H1 (cell line): ENCODE data around the gene MAPRE2. TPM values are rescaled to one million over a fixed set of nuclear protein-coding genes. Genes with fewer than 3 reads are reported as not detected.

ENCODE experiments used
- CTCF ChIA-PET: fragments of 300-600 bp; sonication (Branson Sonifier 250); formaldehyde crosslinking; loops from one replicate; lab custom pipeline; 2021; ENCODE audit not compliant: partially characterized antibody; lab: Charles Lee
- POLR2A ChIA-PET: fragments of 300-600 bp; sonication (Branson Sonifier 250); formaldehyde crosslinking; loops from one replicate; lab custom pipeline; 2021; ENCODE audit warnings: inconsistent platforms; ENCODE audit not compliant: partially characterized antibody; lab: Charles Lee
- DNase-seq, 2 experiments: peaks; one replicate each; pipeline versions ENCODE4 v3.0.0 to v3.0.0-alpha.2; 2010 to 2022; ENCODE audit warnings: low spot score in 2 of 2, low read depth in 1 of 2, mixed read lengths in 1 of 2
- FAIRE-seq: peaks from 2 replicates; lab custom pipeline; 2011; peaks lifted over from hg19 to GRCh38; lab: Jason Lieb, UNC
- H2AFZ ChIP-seq: 2 replicates; pipeline ENCODE4 v1.8.1; 2012; ENCODE audit warnings: low read length, inconsistent platforms
- H2AK5ac ChIP-seq: 2 replicates; pipeline ENCODE4 v1.6.1; 2013; ENCODE audit warnings: low read depth, low read length
- H2BK120ac ChIP-seq: replicated peaks from 2 replicates; pipeline ENCODE3; 2013; ENCODE audit warnings: low read depth, low read length, inconsistent platforms
- H2BK12ac ChIP-seq: 2 replicates; pipeline ENCODE4 v1.6.1; 2013; ENCODE audit warnings: low read depth, low read length
- H2BK15ac ChIP-seq: 2 replicates; pipeline ENCODE4 v1.6.1; 2013; ENCODE audit warnings: low read length
- H2BK20ac ChIP-seq: 2 replicates; pipeline ENCODE4 v1.6.1; 2013; ENCODE audit warnings: low read length
- H2BK5ac ChIP-seq: 2 replicates; pipeline ENCODE4 v1.6.1; 2013; ENCODE audit warnings: low read depth, low read length
- H3K14ac ChIP-seq: 2 replicates; pipeline ENCODE4 v1.6.1; 2013; ENCODE audit warnings: inconsistent platforms; ENCODE audit not compliant: insufficient read length
- H3K18ac ChIP-seq: 2 replicates; pipeline ENCODE4 v1.6.1; 2013; ENCODE audit warnings: low read length; ENCODE audit errors: extremely low read depth
- H3K23ac ChIP-seq: 2 replicates; pipeline ENCODE4 v1.6.1; 2013; ENCODE audit warnings: inconsistent platforms; ENCODE audit not compliant: insufficient read length
- H3K23me2 ChIP-seq: 2 replicates; pipeline ENCODE4 v1.6.1; 2013; ENCODE audit warnings: low read depth, low read length
- H3K27ac ChIP-seq: 2 replicates; pipeline ENCODE4 v1.6.1; 2011; ENCODE audit warnings: low read depth, low read length, inconsistent platforms
- H3K27me3 ChIP-seq, 4 experiments: replicated peaks in 1 of 4; 1 replicate in 1 of 4; 2 replicates in 3 of 4; pipeline versions ENCODE4 v1.6.1 to v1.8.1; 2011 to 2013; ENCODE audit warnings: low read length in 3 of 4, mild to moderate bottlenecking in 3 of 4, inconsistent platforms in 2 of 4, mixed read lengths in 2 of 4, moderate library complexity in 1 of 4; ENCODE audit not compliant: control insufficient read depth in 3 of 4, insufficient read depth in 3 of 4; ENCODE audit errors: extremely low read depth in 1 of 4
- H3K36me3 ChIP-seq, 4 experiments: 2 replicates each; pipeline versions ENCODE4 v1.6.1 to v1.8.1; 2011 to 2013; ENCODE audit warnings: mild to moderate bottlenecking in 4 of 4, low read length in 3 of 4, moderate library complexity in 2 of 4, control low read depth in 1 of 4, inconsistent platforms in 1 of 4; ENCODE audit not compliant: insufficient read depth in 4 of 4, control insufficient read depth in 2 of 4
- H3K4ac ChIP-seq: replicated peaks from 2 replicates; pipeline ENCODE3; 2013; ENCODE audit warnings: low read length, low read depth, mixed read lengths, inconsistent platforms; ENCODE audit not compliant: insufficient read length
- H3K4me1 ChIP-seq, 4 experiments: replicated peaks in 1 of 4; 1 replicate in 1 of 4; 2 replicates in 3 of 4; pipeline versions ENCODE4 v1.6.1 to v1.8.1; 2011 to 2013; ENCODE audit warnings: low read length in 3 of 4, inconsistent platforms in 2 of 4, mixed read lengths in 1 of 4; ENCODE audit not compliant: insufficient read depth in 4 of 4, control insufficient read depth in 3 of 4
- H3K4me2 ChIP-seq, 2 experiments: 2 replicates each; pipeline versions ENCODE4 v1.6.1 to v1.8.1; 2011 to 2013; ENCODE audit warnings: low read depth in 2 of 2, low read length in 2 of 2, control low read depth in 1 of 2, inconsistent platforms in 1 of 2, mild to moderate bottlenecking in 1 of 2; ENCODE audit not compliant: insufficient read depth in 1 of 2
- H3K4me3 ChIP-seq, 4 experiments: fragments of 200-600, 300-600 bp in 1 of 4; sonication (generic), shearing (Covaris generic), sonication (Bioruptor Twin) in 1 of 4; 2 replicates each; pipeline versions ENCODE4 v1.5.1 to v1.8.1; 2011 to 2016; ENCODE audit warnings: low read length in 4 of 4, low read depth in 3 of 4, control low read depth in 2 of 4, inconsistent platforms in 2 of 4, mild to moderate bottlenecking in 2 of 4, mixed read lengths in 1 of 4, moderate library complexity in 1 of 4; ENCODE audit not compliant: insufficient read depth in 2 of 4; ENCODE audit errors: extremely low read depth in 1 of 4
- H3K56ac ChIP-seq: replicated peaks from 2 replicates; pipeline ENCODE3; 2013; ENCODE audit warnings: low read depth, mild to moderate bottlenecking, mixed read lengths, low read length, inconsistent platforms; ENCODE audit not compliant: insufficient read length
- H3K79me1 ChIP-seq: 2 replicates; pipeline ENCODE4 v1.6.1; 2013; ENCODE audit warnings: low read depth, low read length, control low read depth
- H3K79me2 ChIP-seq, 2 experiments: 2 replicates each; pipeline versions ENCODE4 v1.6.1 to v1.8.1; 2012 to 2013; ENCODE audit warnings: low read length in 2 of 2, mild to moderate bottlenecking in 2 of 2, inconsistent platforms in 1 of 2; ENCODE audit not compliant: insufficient read depth in 2 of 2, control insufficient read depth in 1 of 2
- H3K9ac ChIP-seq, 4 experiments: replicated peaks in 1 of 4; 1 replicate in 1 of 4; 2 replicates in 3 of 4; pipeline versions ENCODE4 v1.6.1 to v1.8.1; 2011 to 2013; ENCODE audit warnings: low read depth in 3 of 4, low read length in 3 of 4, control low read depth in 2 of 4, mild to moderate bottlenecking in 2 of 4, moderate library complexity in 2 of 4, inconsistent platforms in 1 of 4; ENCODE audit errors: extremely low read depth in 1 of 4
- H3K9me3 ChIP-seq, 2 experiments: 2 replicates each; pipeline versions ENCODE4 v1.6.1 to v1.8.1; 2012 to 2013; ENCODE audit warnings: mild to moderate bottlenecking in 2 of 2, moderate library complexity in 2 of 2, control low read depth in 1 of 2, inconsistent platforms in 1 of 2, low read depth in 1 of 2, low read length in 1 of 2, mixed read lengths in 1 of 2; ENCODE audit not compliant: insufficient read depth in 2 of 2
- H4K20me1 ChIP-seq, 2 experiments: replicated peaks in 1 of 2; 2 replicates each; pipeline versions ENCODE3 to v1.8.1; 2011 to 2013; ENCODE audit warnings: inconsistent platforms in 2 of 2, low read length in 2 of 2, mild to moderate bottlenecking in 1 of 2; ENCODE audit not compliant: insufficient read depth in 2 of 2, control insufficient read depth in 1 of 2
- H4K5ac ChIP-seq: 2 replicates; pipeline ENCODE4 v1.6.1; 2013; ENCODE audit warnings: low read length, low read depth, mixed read lengths, inconsistent platforms; ENCODE audit not compliant: insufficient read length
- H4K8ac ChIP-seq: 2 replicates; pipeline ENCODE4 v1.8.0; 2013; ENCODE audit warnings: mild to moderate bottlenecking, moderate library complexity, low read length, inconsistent platforms; ENCODE audit not compliant: insufficient read depth; ENCODE audit errors: extremely low read depth
- H4K91ac ChIP-seq: replicated peaks from 2 replicates; pipeline ENCODE3; 2013; ENCODE audit warnings: low read length, mixed read lengths, inconsistent platforms; ENCODE audit not compliant: insufficient read length
- KDM5A ChIP-seq: fragments of 200-600 bp; IDR thresholded peaks from 2 replicates; pipeline ENCODE4 v1.7.1; 2012; ENCODE audit warnings: mild to moderate bottlenecking, low read length, inconsistent platforms, mixed read lengths
- YY1 ChIP-seq: IDR thresholded peaks from 2 replicates; pipeline ENCODE4 v1.6.1; 2011; ENCODE audit warnings: low read depth, mild to moderate bottlenecking, low read length
- WGBS, 2 experiments: shearing (Covaris generic) in 1 of 2; methylation state at CpG; one replicate each; pipeline versions ENCODE4 v1.1.6 to v1.1.7; 2013 to 2015; ENCODE audit warnings: low lambda C conversion rate in 2 of 2, mixed read lengths in 2 of 2, inconsistent platforms in 1 of 2, low coverage in 1 of 2, missing lambda C conversion rate in 1 of 2; ENCODE audit not compliant: insufficient replicate concordance in 2 of 2, insufficient coverage in 1 of 2, insufficient read length in 1 of 2; ENCODE audit errors: extremely low coverage in 1 of 2, missing lambda C conversion rate in 1 of 2; 5-methylcytosine and 5-hydroxymethylcytosine counted together
- polyA plus RNA-seq, 7 experiments: library from polyadenylated mRNA; depleted of rRNA in 3 of 7; stranded (reverse) in 5 of 7; unstranded in 2 of 7; fragments of >200 nt in 5 of 7; fragments of 200-250 nt in 2 of 7; gene quantifications; 1 replicate in 5 of 7; 2 replicates in 1 of 7; 4 replicates in 1 of 7; pipeline versions ENCODE4 v1.2.1 to v1.2.3, GENCODE V29; 2011 to 2013; ENCODE audit warnings: missing spikeins in 2 of 7, mixed read lengths in 2 of 7
- total RNA-seq: library from RNA; stranded (reverse); fragmentation: NEBNext Ultra II Directional; extraction: Animal tissue kit (Norgen Biotek cat#: 25700); gene quantifications from 2 replicates; pipeline ENCODE4 v1.2.1, GENCODE V29; 2021
- TF ChIP-seq, protein P1 (sequence below), 3 experiments: IDR thresholded peaks; 1 replicate in 2 of 3; 2 replicates in 1 of 3; pipeline versions ENCODE4 v1.5.1 to v1.6.1; 2011; ENCODE audit warnings: low read length in 3 of 3, mild to moderate bottlenecking in 3 of 3, inconsistent platforms in 2 of 3, low read depth in 1 of 3, moderate library complexity in 1 of 3; ENCODE audit not compliant: insufficient read depth in 1 of 3; ENCODE audit errors: control extremely low read depth in 1 of 3

The MAPRE2 gene
- total and polyA plus RNA-seq, 2 of the 8 experiments (the other 6 are each of a cell fraction or from before 2014, with no cell fraction given), result 32.6 to 33.1 TPM

DNA sequence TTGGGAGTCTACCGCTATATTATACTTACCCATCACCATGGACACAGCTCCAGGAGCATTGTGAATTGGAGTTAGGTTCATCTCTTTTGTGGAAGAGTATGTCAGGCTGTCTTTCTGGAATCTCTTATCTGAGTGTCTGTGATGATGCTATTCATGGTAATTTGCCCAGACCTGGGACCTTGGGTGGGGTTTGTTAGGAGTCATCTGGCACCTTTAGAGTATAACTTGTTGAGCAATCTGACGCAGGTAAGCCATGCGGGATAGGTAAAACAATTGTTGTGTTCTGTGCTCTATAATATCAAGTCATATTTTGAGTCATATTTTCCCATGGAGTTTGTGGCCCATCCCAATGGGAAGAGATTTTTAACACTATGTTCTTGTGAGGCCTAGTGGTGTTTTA lies 49.7 kb upstream of the MAPRE2 start:
- ChIA-PET CTCF (interaction anchor here (0.6 to 1.5 kb wide), 4 partner anchors 9 to 1273 kb away, joined by 3 to 5 read pairs (median 3); no protein-coding TSS in a partner anchor), POLR2A (no interaction called here)
- no peak overlapping the region for H2BK120ac ChIP-seq
- no peak overlapping the region for H2BK5ac ChIP-seq
- no peaks in the 10 kb centered on the region for H3K79me1 ChIP-seq
- H4K91ac ChIP-seq, result no peak overlapping the region
- H3K23ac ChIP-seq, result no peak overlapping the region
- H4K5ac ChIP-seq, result no peak overlapping the region
- H3K18ac ChIP-seq, result no peak overlapping the region
- no peak overlapping the region for H3K4me3 ChIP-seq
- H2AK5ac ChIP-seq, result no peak overlapping the region
- no peak overlapping the region for H4K8ac ChIP-seq
- no peak overlapping the region for H2BK12ac ChIP-seq
- no peak overlapping the region for H2BK20ac ChIP-seq
- no peaks in the 10 kb centered on the region for H3K23me2 ChIP-seq
- peaks cover 12 to 14% of the 10 kb centered on the region in 2 experiments for H3K9me3 ChIP-seq
- no peak overlapping the region for H2AFZ ChIP-seq
- peaks cover 0 to 1% (median 0%) of the 10 kb centered on the region in 4 experiments; a peak in 2 of 7 replicates for H3K27me3 ChIP-seq
- no peak overlapping the region for H3K9ac ChIP-seq
- no peak overlapping the region for H3K4me2 ChIP-seq
- H2BK15ac ChIP-seq, result no peak overlapping the region
- 89% methylated on average over 3 of the region's 3 CpGs; no CpG with 5 or more reads in 1 of the 2 experiments for WGBS, 2 experiments
- H3K14ac ChIP-seq, result no peak overlapping the region
- H3K36me3 ChIP-seq, result no peaks in the 10 kb centered on the region; a peak in 2 of 8 replicates
- H3K27ac ChIP-seq, result no peak overlapping the region
- no peaks in the 10 kb centered on the region for H4K20me1 ChIP-seq
- no peaks in the 10 kb centered on the region for H3K4me1 ChIP-seq
- no peaks in the 10 kb centered on the region for H3K79me2 ChIP-seq
- no peak for FAIRE-seq
- H3K56ac ChIP-seq, result no peak overlapping the region
- no peak overlapping the region for H3K4ac ChIP-seq
- DNase-seq, result no peak
- no peak for TF ChIP-seq KDM5A
- no peak for TF ChIP-seq YY1
- TF ChIP-seq, protein P1, sequence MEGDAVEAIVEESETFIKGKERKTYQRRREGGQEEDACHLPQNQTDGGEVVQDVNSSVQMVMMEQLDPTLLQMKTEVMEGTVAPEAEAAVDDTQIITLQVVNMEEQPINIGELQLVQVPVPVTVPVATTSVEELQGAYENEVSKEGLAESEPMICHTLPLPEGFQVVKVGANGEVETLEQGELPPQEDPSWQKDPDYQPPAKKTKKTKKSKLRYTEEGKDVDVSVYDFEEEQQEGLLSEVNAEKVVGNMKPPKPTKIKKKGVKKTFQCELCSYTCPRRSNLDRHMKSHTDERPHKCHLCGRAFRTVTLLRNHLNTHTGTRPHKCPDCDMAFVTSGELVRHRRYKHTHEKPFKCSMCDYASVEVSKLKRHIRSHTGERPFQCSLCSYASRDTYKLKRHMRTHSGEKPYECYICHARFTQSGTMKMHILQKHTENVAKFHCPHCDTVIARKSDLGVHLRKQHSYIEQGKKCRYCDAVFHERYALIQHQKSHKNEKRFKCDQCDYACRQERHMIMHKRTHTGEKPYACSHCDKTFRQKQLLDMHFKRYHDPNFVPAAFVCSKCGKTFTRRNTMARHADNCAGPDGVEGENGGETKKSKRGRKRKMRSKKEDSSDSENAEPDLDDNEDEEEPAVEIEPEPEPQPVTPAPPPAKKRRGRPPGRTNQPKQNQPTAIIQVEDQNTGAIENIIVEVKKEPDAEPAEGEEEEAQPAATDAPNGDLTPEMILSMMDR (IDR thresholded peaks at IDR 0.05; ENCODE audit: control extremely low read depth in 1 of 3, insufficient read depth in 1 of 3, low read depth in 1 of 3, low read length in 3 of 3), result no peak
